Activated T-helper 17 cell treated with anti-CD3 and anti-CD28 coated beads, Interleukin-2, amount 50 U/mL, for 72 hours (primary cell): Measurements from ENCODE around the gene FARS2. TPM values are rescaled to one million over a fixed set of nuclear protein-coding genes. Genes with fewer than 3 reads are reported as not detected.
A peak's percentile ranks its signal among the peaks of the same experiment; 100 is the strongest.

ENCODE experiments used
- ATAC-seq: fragments of 150-1000 bp; cut with Tn5 transposase; replicated peaks from 2 replicates; pipeline ENCODE4 v1.10.0; 2021; ENCODE audit warnings: mild to moderate bottlenecking, moderate library complexity
- H3K27ac Mint-ChIP-seq: one replicate; pipeline ENCODE4 v1.8.0; 2022; ENCODE audit warnings: mixed read lengths
- H3K27me3 Mint-ChIP-seq: one replicate; pipeline ENCODE4 v1.8.0; 2022; ENCODE audit warnings: mixed read lengths
- H3K36me3 Mint-ChIP-seq: one replicate; pipeline ENCODE4 v1.8.0; 2022; ENCODE audit warnings: low read depth, mild to moderate bottlenecking, mixed read lengths
- H3K4me1 Mint-ChIP-seq: one replicate; pipeline ENCODE4 v1.8.0; 2022; ENCODE audit warnings: mixed read lengths
- H3K4me3 Mint-ChIP-seq: one replicate; pipeline ENCODE4 v1.8.0; 2022; ENCODE audit warnings: mild to moderate bottlenecking, mixed read lengths
- H3K9me3 Mint-ChIP-seq: one replicate; pipeline ENCODE4 v1.8.0; 2022; ENCODE audit warnings: mixed read lengths
- total RNA-seq, 2 donors: library from RNA; stranded (reverse); gene quantifications; one replicate each; pipeline ENCODE4 v1.2.3, GENCODE V29; 2022

Gene FARS2
- total RNA-seq, 2 donors from 2014 or later, result 19.3 to 48.3 TPM

DNA sequence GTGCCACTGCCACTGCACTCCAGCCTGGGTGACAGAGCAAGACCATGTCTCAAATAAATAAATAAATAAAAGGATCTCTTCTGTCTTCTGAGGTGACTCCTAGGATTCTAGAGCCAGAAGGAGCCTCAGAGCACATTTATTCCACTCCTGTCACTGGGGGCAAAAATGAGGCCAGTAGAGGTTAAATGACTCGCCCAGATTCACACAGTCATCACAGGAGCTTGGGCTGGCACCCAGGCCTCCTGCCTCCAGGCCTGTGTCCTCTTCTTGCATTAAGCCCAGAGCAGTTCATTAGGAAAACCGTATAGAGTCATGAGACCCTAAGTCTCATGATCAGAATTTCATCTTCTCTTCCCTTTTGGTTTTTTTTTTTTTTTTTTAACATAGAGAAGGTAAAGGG is 502.1 kb downstream of the FARS2 start:
- Mint-ChIP-seq H3K9me3 (peaks cover 8% of the 10 kb centered on the region), H3K4me3 (no peak overlapping the region), H3K4me1 (no peaks in the 10 kb centered on the region), H3K27me3 (no peaks in the 10 kb centered on the region), H3K36me3 (no peaks in the 10 kb centered on the region), H3K27ac (no peak overlapping the region)
- no peak for ATAC-seq

DNA sequence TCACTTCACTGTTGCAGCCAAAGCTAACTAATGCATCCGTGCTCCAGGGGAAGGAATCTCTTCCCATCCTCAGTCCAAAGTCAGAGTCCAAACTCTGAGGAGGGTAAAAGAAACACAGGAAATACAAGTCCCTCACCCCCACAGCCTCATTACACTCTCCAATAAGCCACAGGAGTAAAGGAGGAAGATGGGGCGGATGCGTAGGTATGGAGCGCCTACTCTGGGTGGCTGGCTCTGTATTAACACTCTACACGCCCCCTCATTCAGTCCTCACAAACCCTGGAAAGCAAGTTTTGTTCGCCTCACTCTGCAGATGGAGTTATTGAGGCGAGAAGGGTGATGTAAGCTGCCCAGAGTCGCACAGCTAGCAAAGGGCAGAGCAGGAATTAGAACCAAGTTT is 502.6 kb downstream of the FARS2 start:
- Mint-ChIP-seq H3K27ac (no peak overlapping the region), H3K36me3 (no peaks in the 10 kb centered on the region), H3K4me3 (no peak overlapping the region), H3K27me3 (no peaks in the 10 kb centered on the region), H3K9me3 (peaks cover 13% of the 10 kb centered on the region), H3K4me1 (no peaks in the 10 kb centered on the region)
- ATAC-seq, result no peak

DNA sequence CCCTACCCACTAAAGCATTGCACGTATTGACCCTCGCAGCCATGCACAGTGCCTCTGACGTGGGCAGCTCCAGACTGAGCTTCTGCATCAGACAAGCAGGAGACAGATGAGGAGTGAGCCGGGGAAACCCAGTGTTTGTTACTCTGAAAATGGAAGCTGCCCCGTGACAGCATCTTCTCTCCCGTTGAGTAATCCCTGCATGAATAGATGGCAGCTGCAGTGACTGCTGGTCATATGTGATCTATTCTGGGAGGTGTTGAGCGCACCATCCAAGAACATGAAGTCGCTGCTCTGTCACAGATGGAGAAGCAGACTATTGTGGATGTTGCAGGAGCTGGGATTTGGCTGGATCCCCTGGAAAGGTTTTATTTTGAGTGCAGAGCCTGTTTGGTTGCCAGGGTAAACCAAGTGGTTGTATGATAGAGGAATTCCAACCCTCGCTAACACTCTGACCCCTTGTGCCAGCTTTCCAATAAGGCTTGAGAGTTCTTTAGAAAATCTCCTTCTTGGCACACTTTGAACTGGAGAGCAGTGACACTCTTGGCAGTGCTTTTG is 503.2 kb downstream of the FARS2 start:
- no peaks in the 10 kb centered on the region for H3K4me1 Mint-ChIP-seq
- no peaks in the 10 kb centered on the region for H3K27me3 Mint-ChIP-seq
- H3K9me3 Mint-ChIP-seq, result peaks cover 13% of the 10 kb centered on the region
- no peak for ATAC-seq
- H3K4me3 Mint-ChIP-seq, result no peak overlapping the region
- no peaks in the 10 kb centered on the region for H3K36me3 Mint-ChIP-seq
- no peak overlapping the region for H3K27ac Mint-ChIP-seq

DNA sequence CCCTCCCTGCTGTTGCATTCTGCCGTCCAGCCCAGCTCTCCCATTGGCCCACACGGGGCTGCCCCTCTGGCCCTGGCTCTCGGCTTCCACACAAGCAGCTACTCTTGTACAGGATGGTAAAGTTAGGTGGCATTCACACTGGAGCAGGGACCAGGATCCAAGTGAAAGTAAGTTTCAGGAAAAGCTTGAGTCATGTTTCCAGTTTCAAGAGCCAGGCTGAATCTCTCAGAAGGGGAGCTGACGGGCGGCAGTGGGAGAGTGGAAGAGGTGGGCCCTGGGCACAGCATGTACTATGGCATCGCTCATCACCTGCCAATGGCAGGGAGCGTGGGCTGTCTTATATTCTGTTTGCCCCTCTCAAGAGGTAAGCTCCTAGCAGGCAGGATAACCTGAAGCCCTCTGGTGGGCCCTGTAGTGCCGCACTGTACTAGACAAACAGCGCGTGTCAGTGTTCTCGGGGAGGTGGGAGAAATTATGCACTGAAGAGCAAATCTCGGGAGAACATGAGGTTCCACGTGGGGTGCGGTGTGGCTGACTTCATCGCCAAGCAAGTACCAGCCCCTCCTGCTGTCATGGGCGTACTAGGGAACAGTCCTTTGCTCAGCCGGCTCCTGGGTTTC is 503.9 kb downstream of the FARS2 start:
- H3K27me3 Mint-ChIP-seq, result no peaks in the 10 kb centered on the region
- no peaks in the 10 kb centered on the region for H3K4me1 Mint-ChIP-seq
- no peak overlapping the region for H3K27ac Mint-ChIP-seq
- H3K36me3 Mint-ChIP-seq, result no peaks in the 10 kb centered on the region
- H3K9me3 Mint-ChIP-seq, result peaks cover 13% of the 10 kb centered on the region
- no peak for ATAC-seq
- H3K4me3 Mint-ChIP-seq, result no peak overlapping the region

DNA sequence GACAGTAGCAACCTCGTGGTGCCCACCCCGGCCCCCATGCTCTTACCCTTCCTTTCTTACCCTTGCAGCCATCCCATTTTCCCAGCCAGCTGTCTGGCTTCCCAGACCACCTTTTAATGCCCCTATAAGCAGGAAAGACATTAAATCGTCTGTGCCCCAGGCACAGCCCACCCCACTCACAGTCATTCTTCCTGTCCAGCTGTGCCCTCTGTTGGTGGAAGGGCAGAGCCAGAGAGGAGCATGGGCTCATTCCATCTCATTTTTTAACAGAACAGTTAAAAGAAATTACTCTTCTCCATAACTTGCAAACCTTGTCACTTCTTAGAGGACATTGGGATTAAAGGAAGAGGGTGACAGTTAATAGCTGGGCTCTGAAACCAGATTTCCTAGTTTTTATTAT is 504.9 kb downstream of the FARS2 start:
- no peak overlapping the region for H3K4me3 Mint-ChIP-seq
- peaks cover 2% of the 10 kb centered on the region for H3K36me3 Mint-ChIP-seq
- no peaks in the 10 kb centered on the region for H3K4me1 Mint-ChIP-seq
- no peak for ATAC-seq
- H3K27ac Mint-ChIP-seq, result no peak overlapping the region
- H3K9me3 Mint-ChIP-seq, result peaks cover 13% of the 10 kb centered on the region
- no peaks in the 10 kb centered on the region for H3K27me3 Mint-ChIP-seq

DNA sequence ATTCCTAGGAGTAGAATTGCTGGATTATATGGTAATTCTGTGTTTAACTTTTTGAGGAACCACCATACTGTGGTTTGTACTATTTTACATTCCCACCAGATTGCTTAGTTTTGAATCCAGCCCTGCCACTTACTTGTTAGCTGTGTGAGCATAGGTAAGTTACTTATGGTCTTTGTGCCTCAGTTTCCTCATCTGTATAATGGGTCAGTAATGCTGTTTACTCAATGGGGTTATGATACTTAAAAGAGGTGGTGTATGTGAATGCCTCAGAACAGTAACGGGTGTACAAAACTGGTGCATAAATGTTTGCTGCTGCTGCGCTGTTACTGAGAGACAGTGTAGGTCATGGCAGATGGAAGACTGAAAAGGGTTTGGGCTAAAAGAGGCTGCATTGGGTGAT is 506.2 kb downstream of the FARS2 start:
- H3K4me3 Mint-ChIP-seq, result no peak overlapping the region
- H3K4me1 Mint-ChIP-seq, result no peaks in the 10 kb centered on the region
- ATAC-seq, result no peak
- H3K27ac Mint-ChIP-seq, result no peak overlapping the region
- no peaks in the 10 kb centered on the region for H3K27me3 Mint-ChIP-seq
- H3K9me3 Mint-ChIP-seq, result peaks cover 13% of the 10 kb centered on the region
- peaks cover 8% of the 10 kb centered on the region for H3K36me3 Mint-ChIP-seq

DNA sequence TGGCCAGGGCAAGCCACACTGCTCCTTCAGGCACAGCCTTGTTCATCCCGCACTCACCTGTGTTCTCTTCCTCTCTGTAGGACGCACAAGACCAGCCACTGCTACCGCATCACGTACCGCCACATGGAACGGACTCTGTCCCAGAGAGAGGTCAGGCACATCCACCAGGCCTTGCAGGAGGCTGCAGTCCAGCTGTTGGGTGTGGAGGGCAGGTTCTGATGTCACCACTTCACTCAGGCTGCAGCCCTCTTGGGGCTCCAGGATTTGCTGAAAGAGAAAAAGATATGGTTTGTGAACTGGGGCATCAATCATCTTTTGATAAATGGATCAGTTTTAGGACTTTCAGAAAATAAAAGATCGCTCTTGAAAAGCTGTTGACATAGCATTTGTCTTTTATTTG is 509.9 kb downstream of the FARS2 start:
- no peaks in the 10 kb centered on the region for H3K4me1 Mint-ChIP-seq
- peaks cover 13% of the 10 kb centered on the region for H3K9me3 Mint-ChIP-seq
- no peaks in the 10 kb centered on the region for H3K27me3 Mint-ChIP-seq
- no peak for ATAC-seq
- H3K4me3 Mint-ChIP-seq, result no peak overlapping the region
- H3K27ac Mint-ChIP-seq, result no peak overlapping the region
- peaks cover 13% of the 10 kb centered on the region for H3K36me3 Mint-ChIP-seq

DNA sequence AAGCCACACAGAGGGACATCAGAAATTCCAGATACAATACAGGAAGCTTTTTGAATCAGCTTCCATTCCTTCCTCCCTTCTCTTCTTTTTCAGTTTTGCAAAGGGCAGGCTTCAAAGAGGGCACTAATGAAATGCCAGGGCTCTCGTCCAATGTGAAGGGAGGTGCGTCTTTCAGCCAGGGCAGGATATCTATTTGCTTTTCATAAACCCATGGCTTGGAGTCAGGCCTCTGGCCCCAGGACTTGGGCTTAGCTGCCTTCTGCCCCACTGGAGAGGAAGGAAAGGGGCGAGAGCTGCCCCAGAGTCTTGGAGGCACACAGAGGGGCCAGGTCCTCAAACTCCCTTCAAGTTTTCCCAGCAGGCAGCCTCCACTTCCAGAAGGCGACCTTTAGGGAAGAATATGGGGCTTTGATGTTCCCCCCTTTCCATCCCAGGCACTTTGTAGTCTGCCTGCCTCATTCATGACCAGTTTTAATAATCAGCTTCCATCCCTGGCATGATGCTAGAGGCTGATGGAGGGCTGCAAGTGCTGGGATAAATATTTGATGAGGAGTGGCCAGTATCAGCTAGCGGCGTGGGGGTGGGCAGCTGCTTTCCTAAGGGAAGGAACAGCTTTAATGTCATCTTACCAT is 510.6 kb downstream of the FARS2 start:
- peaks cover 9% of the 10 kb centered on the region for H3K9me3 Mint-ChIP-seq
- H3K4me1 Mint-ChIP-seq, result no peaks in the 10 kb centered on the region
- peaks cover 13% of the 10 kb centered on the region for H3K36me3 Mint-ChIP-seq
- H3K4me3 Mint-ChIP-seq, result no peak overlapping the region
- H3K27ac Mint-ChIP-seq, result no peak overlapping the region
- no peaks in the 10 kb centered on the region for H3K27me3 Mint-ChIP-seq
- no peak for ATAC-seq

DNA sequence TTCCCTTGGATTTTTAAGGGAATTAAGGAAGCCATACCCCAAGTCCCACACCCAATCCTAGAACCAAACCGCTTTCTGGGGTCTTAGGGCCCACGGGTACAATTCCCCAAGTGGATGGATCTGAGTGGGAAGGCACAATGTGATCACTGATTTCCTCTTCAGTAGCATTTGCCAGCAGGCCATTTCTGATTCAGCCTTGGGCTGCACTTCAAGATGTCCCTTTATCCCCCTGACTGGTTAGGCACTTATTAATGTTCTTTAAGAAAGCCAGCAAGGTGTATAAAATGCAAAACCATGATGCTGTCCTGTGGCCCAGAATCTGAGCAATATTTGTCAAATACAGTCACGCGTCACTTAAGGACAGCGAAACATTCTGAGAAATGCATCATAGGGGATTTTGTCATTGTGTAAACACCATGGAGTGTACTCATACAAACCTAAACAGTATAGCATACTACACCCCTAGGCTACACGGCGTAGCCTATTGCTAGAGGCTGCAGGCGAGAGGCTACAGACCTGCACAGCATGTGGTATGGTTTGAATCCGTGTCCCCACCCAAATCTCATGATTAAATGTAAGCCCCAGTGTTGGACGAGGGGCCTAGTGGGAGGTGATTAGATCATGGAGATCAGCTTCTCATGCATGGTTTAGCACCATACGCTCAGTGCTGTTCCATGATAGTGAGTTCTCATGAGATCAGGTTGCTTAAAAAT is 511.3 kb downstream of the FARS2 start:
- Mint-ChIP-seq H3K9me3 (peaks cover 6% of the 10 kb centered on the region), H3K4me1 (no peaks in the 10 kb centered on the region), H3K27me3 (no peaks in the 10 kb centered on the region), H3K27ac (no peak overlapping the region), H3K36me3 (peaks cover 13% of the 10 kb centered on the region), H3K4me3 (no peak overlapping the region)
- no peak for ATAC-seq

DNA sequence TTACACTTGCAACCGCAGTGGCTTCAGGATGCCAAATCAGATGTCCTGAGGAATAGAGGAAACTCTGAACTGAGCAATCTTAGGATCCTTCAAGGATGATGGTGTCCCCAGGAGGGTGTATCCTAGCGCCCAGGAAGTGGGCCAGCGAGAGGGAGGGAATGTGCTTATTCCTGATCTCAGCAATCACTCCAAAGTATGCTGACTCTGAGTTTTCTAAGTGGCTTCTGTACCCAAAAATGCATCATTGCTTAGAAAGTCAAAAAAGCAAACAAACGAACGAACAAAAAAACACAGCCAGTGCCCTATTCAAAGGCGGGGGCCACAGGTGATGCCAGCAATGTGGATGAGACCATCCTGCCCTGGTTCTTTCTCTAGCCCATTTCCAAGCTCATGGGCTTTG is 514.8 kb downstream of the FARS2 start:
- Mint-ChIP-seq H3K9me3 (peaks cover 3% of the 10 kb centered on the region), H3K27me3 (no peaks in the 10 kb centered on the region), H3K36me3 (peaks cover 12% of the 10 kb centered on the region), H3K4me3 (no peak overlapping the region), H3K4me1 (no peaks in the 10 kb centered on the region), H3K27ac (no peak overlapping the region)
- no peak for ATAC-seq

DNA sequence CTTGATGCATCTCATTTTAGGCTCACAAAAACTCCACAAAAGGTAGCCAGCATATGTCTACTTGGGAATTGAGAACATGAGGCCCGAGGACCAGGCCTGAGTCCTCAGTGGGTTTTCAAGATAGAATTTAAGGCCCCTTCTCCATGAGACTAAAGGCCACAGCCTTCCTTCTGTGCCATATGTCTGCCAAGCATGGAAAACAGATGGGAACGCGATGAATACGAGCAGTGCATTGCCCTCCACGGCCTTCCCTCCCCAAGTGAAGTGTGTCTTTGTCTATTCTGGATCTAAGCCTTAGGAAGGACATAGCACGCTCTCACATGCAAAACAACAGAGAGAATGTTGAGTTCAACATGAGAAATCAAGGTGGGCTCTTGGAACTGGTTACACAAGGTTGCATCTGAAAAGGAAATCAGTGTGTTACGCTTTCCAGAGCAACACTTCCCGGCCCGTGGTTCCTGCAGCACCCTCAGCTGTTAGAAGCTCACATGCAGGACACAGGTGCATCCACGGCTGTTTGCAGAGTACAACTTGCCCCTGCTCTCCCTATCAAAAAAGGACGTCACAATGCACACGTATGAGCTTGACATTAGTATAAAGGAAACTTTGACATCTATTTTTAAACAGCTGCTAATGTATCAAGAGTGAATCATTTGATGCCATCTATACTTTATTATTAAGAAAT is 515.5 kb downstream of the FARS2 start:
- ATAC-seq, result no peak

DNA sequence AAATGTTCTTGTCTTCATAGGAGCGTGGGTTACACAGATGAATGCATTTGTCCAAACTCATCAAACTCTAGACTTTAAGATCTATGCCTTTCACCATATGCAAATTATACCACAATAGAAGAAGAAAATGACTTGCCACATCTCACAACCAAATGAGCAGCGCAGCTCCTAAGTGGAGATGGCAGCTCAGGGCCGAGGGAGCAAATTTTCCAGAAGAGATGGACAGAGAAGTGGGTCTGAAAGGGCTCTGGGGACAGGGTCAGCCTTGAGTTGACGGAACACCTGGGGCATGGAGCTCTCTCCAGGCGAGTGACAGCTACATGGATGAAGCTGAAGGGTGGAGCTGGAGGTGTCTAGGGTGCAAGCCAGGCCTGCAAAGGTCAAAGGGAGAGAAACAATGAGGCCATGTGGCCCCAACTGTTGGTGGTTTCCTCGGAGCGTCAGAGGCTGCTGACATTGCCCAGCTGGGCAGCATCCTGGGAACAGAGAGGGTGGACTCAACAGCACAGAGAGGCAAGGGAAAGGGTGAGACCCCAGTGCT is 517.1 kb downstream of the FARS2 start:
- Mint-ChIP-seq H3K27me3 (no peaks in the 10 kb centered on the region), H3K36me3 (peaks cover 5% of the 10 kb centered on the region), H3K4me3 (no peak overlapping the region), H3K9me3 (peaks cover 3% of the 10 kb centered on the region), H3K4me1 (no peaks in the 10 kb centered on the region), H3K27ac (no peak overlapping the region)
- ATAC-seq, result peak; percentile 6

More for the DNA sequence above, 515.5 kb downstream of the FARS2 start:
- Mint-ChIP-seq H3K4me3 (no peak overlapping the region), H3K9me3 (peaks cover 3% of the 10 kb centered on the region), H3K36me3 (peaks cover 5% of the 10 kb centered on the region), H3K4me1 (no peaks in the 10 kb centered on the region), H3K27me3 (no peaks in the 10 kb centered on the region), H3K27ac (no peak overlapping the region)

DNA sequence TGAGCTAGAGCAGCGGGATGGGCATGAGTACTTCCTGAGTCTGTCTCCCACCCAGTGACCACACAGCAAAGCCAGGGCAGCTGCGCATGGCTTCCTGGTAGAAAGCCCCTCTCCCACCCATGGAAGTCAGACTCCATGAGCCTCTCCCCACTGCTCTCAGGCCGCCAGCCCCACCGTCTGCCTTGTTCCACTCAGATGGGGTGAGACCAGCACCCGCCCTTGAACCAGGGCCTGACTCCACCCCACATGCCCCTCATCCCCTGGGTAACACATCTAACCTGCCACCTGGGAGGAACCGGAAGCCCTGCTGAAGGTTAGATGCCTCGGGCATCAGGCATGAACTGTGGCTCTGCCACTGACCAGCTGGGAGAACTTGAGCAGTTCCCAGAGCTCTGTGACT is 517.6 kb downstream of the FARS2 start:
- H3K27ac Mint-ChIP-seq, result no peak overlapping the region
- H3K4me1 Mint-ChIP-seq, result no peaks in the 10 kb centered on the region
- no peak overlapping the region for H3K4me3 Mint-ChIP-seq
- H3K36me3 Mint-ChIP-seq, result peaks cover 3% of the 10 kb centered on the region
- no peak for ATAC-seq
- peaks cover 3% of the 10 kb centered on the region for H3K9me3 Mint-ChIP-seq
- H3K27me3 Mint-ChIP-seq, result no peaks in the 10 kb centered on the region

DNA sequence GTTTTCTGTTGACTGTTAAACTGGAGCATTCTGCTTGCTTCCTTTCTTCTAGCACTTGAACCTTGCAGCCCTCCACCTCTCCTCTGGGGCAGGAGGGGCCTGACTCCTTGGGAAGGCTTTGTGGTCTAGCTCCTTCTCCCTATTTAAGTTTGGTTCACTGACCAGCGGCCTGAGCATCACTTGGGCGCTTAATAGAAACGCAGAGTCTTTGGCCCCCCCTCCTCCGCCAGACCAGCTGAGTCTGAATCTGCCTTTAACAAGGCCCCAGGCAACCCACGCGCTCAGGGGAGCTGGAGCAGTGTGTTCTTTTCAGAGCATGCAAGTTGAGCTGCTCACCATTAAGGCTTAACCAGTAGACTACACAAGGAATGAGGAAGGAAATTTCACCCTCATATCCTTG is 519.7 kb downstream of the FARS2 start:
- Mint-ChIP-seq H3K27ac (no peak overlapping the region), H3K4me1 (no peaks in the 10 kb centered on the region), H3K4me3 (no peak overlapping the region), H3K36me3 (no peaks in the 10 kb centered on the region), H3K27me3 (no peaks in the 10 kb centered on the region), H3K9me3 (peaks cover 3% of the 10 kb centered on the region)
- ATAC-seq, result no peak
